K562 (cell line): ENCODE data around the gene ZNF556. TPM values are rescaled to one million over a fixed set of nuclear protein-coding genes. Genes with fewer than 3 reads are reported as not detected.

ENCODE experiments used
- CEBPB ChIP-seq: fragments of 450-650 bp; IDR thresholded peaks from 2 replicates; pipeline ENCODE4 v1.6.1; 2016; ENCODE audit warnings: missing genetic modification characterization, missing compliant biosample characterization
- EGR1 ChIP-seq: fragments of 450-650 bp; conservative IDR thresholded peaks from 2 replicates; pipeline ENCODE4 v1.6.1; 2017; ENCODE audit warnings: mild to moderate bottlenecking
- FOXP1 ChIP-seq: sonication (generic); formaldehyde crosslinking; IDR thresholded peaks from 2 replicates; pipeline ENCODE4 v1.8.0; 2022; ENCODE audit warnings: mild to moderate bottlenecking, missing genetic modification reagents
- JUND ChIP-seq, 2 experiments: IDR thresholded peaks; 2 replicates in 1 of 2; 3 replicates in 1 of 2; pipeline ENCODE4 v1.6.1; 2011; ENCODE audit warnings: borderline replicate concordance in 2 of 2, low read depth in 2 of 2, low read length in 2 of 2, improper control_type of control experiment in 1 of 2, missing biosample characterization in 1 of 2, missing genetic modification characterization in 1 of 2, missing genetic modification reagents in 1 of 2
- RBM34 ChIP-seq: fragments of 200-400 bp; formaldehyde crosslinking; IDR thresholded peaks from 2 replicates; pipeline ENCODE4 v1.6.1; 2018; ENCODE audit warnings: low read length, borderline replicate concordance; ENCODE audit not compliant: insufficient read depth
- SMAD4 ChIP-seq: fragments of 250-450 bp; sonication (Bioruptor Pico); conservative IDR thresholded peaks from 2 replicates; pipeline ENCODE4 v1.8.0; 2021; ENCODE audit warnings: inconsistent platforms, mild to moderate bottlenecking, moderate library complexity
- SNIP1 ChIP-seq: fragments of 450-650 bp; IDR thresholded peaks from 2 replicates; pipeline ENCODE4 v1.7.1; 2017; ENCODE audit warnings: low read depth, mild to moderate bottlenecking
- SREBF1 ChIP-seq: fragments of 150-350 bp; IDR thresholded peaks from 2 replicates; pipeline ENCODE4 v1.6.1; 2014; ENCODE audit warnings: antibody characterized with exemption, low read depth, low read length, borderline replicate concordance
- SRSF9 ChIP-seq: fragments of 200-400 bp; formaldehyde crosslinking; IDR thresholded peaks from 2 replicates; pipeline ENCODE4 v1.6.1; 2017; ENCODE audit warnings: low read depth, low read length, borderline replicate concordance
- TAF1 ChIP-seq: IDR thresholded peaks from 2 replicates; pipeline ENCODE4 v1.6.1; 2011; ENCODE audit warnings: mild to moderate bottlenecking, low read length, moderate library complexity; ENCODE audit not compliant: insufficient read depth, control insufficient read depth, severe bottlenecking; ENCODE audit errors: extremely low read depth
- ZNF384 ChIP-seq: IDR thresholded peaks from 2 replicates; pipeline ENCODE4 v1.6.1; 2012; ENCODE audit warnings: low read depth, low read length, improper control_type of control experiment
- ZNF408 ChIP-seq: fragments of 250-450 bp; sonication (Bioruptor Pico); IDR thresholded peaks from 2 replicates; pipeline ENCODE4 v1.4.0; 2020; ENCODE audit warnings: low read depth, mild to moderate bottlenecking, moderate library complexity
- ZNF444 ChIP-seq: fragments of 250-450 bp; sonication (Bioruptor Pico); IDR thresholded peaks from 2 replicates; pipeline ENCODE4 v1.4.0; 2020; ENCODE audit warnings: mild to moderate bottlenecking, moderate library complexity
- ZNF778 ChIP-seq: fragments of 450-650 bp; formaldehyde crosslinking; IDR thresholded peaks from 2 replicates; pipeline ENCODE4 v1.4.0; 2020; ENCODE audit warnings: mild to moderate bottlenecking, moderate library complexity
- polyA plus RNA-seq, 8 experiments: library from polyadenylated mRNA; depleted of rRNA in 4 of 8; stranded (reverse) in 5 of 8; unstranded in 3 of 8; fragments of >200 nt; fragmentation: Nextera tagmentation in 2 of 8; fragmentation: Illumina TruSeq in 1 of 8; extraction: Ambion mirVana in 2 of 8; extraction: Trizol in 1 of 8; gene quantifications; 2 replicates each; pipeline versions ENCODE4 v1.2.1 to v1.2.3, GENCODE V29; 2011 to 2014; ENCODE audit warnings: inconsistent platforms in 1 of 8, missing spikeins in 1 of 8
- total RNA-seq, 7 experiments: library from RNA; depleted of rRNA in 6 of 7; stranded (reverse); fragments of >200 nt in 6 of 7; fragmentation: Illumina TruSeq in 2 of 7; extraction: Trizol in 2 of 7; gene quantifications; 2 replicates each; pipeline versions ENCODE4 v1.2.1 to v1.2.3, GENCODE V29; 2011 to 2021; ENCODE audit warnings: low replicate concordance in 1 of 7
- TF ChIP-seq, protein P1 (sequence below), 2 experiments: IDR thresholded peaks; 2 replicates each; pipeline ENCODE4 v1.6.1; 2012; ENCODE audit warnings: improper control_type of control experiment in 2 of 2, low read depth in 2 of 2, low read length in 2 of 2, borderline replicate concordance in 1 of 2
- TF ChIP-seq, protein P2 (sequence below): sonication (generic); formaldehyde crosslinking; IDR thresholded peaks from 2 replicates; pipeline ENCODE4 v1.8.1; 2023; ENCODE audit warnings: mild to moderate bottlenecking, missing genetic modification reagents
- TF ChIP-seq, protein P3 (sequence below), 2 experiments: fragments of 150-350 bp in 1 of 2; IDR thresholded peaks; 2 replicates each; pipeline ENCODE4 v1.6.1; 2012 to 2016; ENCODE audit warnings: low read depth in 2 of 2, low read length in 2 of 2, mild to moderate bottlenecking in 1 of 2, moderate library complexity in 1 of 2

Gene ZNF556
- total and polyA plus RNA-seq, 9 of the 15 experiments (the other 6 are each of a cell fraction or from before 2014, with no cell fraction given), result 0.01 to 0.36 (median 0.10) TPM; not detected in 1

DNA sequence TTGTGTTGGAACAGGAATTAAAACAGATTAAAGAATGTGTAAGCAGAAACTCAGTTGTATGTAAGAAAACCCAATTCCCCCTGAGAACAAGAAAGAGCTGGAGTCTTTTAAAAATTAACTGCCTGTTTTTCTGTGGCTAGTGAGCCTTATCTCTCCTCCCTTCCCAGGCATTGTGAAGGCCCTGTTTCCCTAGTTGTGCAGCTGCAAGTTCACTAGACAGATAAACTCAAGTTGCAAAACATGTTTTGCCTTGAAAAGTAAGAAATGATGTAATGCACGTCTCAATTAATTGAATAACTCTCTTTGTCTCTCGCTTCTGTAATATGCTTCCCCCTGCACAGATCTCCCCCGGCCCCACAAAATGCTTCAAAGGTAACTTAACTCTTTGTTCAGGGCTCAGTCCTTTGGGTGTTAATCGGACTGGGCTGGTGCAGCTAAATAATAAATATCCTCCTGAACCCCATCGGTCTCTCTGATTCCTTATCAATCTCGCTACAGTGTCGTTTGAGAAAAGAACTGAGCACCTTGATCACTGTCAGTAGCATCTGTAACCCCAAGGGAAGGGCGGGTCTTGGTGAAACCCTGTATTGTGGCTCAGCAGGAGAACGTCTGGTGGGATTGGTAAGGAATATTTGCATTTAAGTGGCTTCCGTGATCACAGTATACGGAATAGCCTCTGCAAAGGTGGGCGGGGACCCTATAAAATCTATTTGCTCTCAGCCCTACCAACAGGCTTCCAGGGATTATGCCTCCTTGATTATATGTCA, 1.6 kb upstream of the ZNF556 start (continued):
- TF ChIP-seq, protein P1, sequence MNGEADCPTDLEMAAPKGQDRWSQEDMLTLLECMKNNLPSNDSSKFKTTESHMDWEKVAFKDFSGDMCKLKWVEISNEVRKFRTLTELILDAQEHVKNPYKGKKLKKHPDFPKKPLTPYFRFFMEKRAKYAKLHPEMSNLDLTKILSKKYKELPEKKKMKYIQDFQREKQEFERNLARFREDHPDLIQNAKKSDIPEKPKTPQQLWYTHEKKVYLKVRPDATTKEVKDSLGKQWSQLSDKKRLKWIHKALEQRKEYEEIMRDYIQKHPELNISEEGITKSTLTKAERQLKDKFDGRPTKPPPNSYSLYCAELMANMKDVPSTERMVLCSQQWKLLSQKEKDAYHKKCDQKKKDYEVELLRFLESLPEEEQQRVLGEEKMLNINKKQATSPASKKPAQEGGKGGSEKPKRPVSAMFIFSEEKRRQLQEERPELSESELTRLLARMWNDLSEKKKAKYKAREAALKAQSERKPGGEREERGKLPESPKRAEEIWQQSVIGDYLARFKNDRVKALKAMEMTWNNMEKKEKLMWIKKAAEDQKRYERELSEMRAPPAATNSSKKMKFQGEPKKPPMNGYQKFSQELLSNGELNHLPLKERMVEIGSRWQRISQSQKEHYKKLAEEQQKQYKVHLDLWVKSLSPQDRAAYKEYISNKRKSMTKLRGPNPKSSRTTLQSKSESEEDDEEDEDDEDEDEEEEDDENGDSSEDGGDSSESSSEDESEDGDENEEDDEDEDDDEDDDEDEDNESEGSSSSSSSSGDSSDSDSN (IDR thresholded peaks at IDR 0.05; ENCODE audit: borderline replicate concordance in 1 of 2, low read depth in 2 of 2, low read length in 2 of 2), result no peak
- TF ChIP-seq SRSF9 (no peak), SNIP1 (no peak), RBM34 (no peak), EGR1 (no peak), FOXP1 (CRISPR knock-in tag) (no peak), TAF1 (no peak), ZNF384 (no peak), SMAD4 (CRISPR knock-in tag) (peak; percentile 80), SREBF1 (no peak), ZNF408 (CRISPR knock-in tag) (no peak), ZNF444 (CRISPR knock-in tag) (no peak), JUND (IDR thresholded peaks at IDR 0.05; ENCODE audit: borderline replicate concordance, low read depth, low read length) (peak; percentile 53; the same call in 1 of the 2 replicates), JUND (tag; IDR thresholded peaks at IDR 0.05; ENCODE audit: borderline replicate concordance, low read depth, low read length) (peak; percentile 63; the same call in 2 of the 3 replicates), CEBPB (tag) (peak; percentile 95), ZNF778 (no peak)
- TF ChIP-seq, protein P2, sequence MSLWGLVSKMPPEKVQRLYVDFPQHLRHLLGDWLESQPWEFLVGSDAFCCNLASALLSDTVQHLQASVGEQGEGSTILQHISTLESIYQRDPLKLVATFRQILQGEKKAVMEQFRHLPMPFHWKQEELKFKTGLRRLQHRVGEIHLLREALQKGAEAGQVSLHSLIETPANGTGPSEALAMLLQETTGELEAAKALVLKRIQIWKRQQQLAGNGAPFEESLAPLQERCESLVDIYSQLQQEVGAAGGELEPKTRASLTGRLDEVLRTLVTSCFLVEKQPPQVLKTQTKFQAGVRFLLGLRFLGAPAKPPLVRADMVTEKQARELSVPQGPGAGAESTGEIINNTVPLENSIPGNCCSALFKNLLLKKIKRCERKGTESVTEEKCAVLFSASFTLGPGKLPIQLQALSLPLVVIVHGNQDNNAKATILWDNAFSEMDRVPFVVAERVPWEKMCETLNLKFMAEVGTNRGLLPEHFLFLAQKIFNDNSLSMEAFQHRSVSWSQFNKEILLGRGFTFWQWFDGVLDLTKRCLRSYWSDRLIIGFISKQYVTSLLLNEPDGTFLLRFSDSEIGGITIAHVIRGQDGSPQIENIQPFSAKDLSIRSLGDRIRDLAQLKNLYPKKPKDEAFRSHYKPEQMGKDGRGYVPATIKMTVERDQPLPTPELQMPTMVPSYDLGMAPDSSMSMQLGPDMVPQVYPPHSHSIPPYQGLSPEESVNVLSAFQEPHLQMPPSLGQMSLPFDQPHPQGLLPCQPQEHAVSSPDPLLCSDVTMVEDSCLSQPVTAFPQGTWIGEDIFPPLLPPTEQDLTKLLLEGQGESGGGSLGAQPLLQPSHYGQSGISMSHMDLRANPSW (CRISPR knock-in tag), result no peak
- TF ChIP-seq, protein P3, sequence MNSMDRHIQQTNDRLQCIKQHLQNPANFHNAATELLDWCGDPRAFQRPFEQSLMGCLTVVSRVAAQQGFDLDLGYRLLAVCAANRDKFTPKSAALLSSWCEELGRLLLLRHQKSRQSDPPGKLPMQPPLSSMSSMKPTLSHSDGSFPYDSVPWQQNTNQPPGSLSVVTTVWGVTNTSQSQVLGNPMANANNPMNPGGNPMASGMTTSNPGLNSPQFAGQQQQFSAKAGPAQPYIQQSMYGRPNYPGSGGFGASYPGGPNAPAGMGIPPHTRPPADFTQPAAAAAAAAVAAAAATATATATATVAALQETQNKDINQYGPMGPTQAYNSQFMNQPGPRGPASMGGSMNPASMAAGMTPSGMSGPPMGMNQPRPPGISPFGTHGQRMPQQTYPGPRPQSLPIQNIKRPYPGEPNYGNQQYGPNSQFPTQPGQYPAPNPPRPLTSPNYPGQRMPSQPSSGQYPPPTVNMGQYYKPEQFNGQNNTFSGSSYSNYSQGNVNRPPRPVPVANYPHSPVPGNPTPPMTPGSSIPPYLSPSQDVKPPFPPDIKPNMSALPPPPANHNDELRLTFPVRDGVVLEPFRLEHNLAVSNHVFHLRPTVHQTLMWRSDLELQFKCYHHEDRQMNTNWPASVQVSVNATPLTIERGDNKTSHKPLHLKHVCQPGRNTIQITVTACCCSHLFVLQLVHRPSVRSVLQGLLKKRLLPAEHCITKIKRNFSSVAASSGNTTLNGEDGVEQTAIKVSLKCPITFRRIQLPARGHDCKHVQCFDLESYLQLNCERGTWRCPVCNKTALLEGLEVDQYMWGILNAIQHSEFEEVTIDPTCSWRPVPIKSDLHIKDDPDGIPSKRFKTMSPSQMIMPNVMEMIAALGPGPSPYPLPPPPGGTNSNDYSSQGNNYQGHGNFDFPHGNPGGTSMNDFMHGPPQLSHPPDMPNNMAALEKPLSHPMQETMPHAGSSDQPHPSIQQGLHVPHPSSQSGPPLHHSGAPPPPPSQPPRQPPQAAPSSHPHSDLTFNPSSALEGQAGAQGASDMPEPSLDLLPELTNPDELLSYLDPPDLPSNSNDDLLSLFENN (IDR thresholded peaks at IDR 0.05; ENCODE audit: low read depth in 2 of 2, low read length in 2 of 2), result peak in 1 of 2 experiments; percentile 56; a peak in 1 of 4 replicates
